Neural progenitor cell (in vitro differentiated cells): ENCODE results near the gene RRM2.

Experiments
- EZH2 ChIP-seq: fragments of 200-600 bp; sonication (generic); IDR thresholded peaks from 2 replicates; pipeline ENCODE4 v1.6.1; 2017; ENCODE audit warnings: antibody characterized with exemption, mild to moderate bottlenecking, moderate library complexity
- TF ChIP-seq, protein P1 (sequence below): fragments of 200-600 bp; sonication (generic); IDR thresholded peaks from 2 replicates; pipeline ENCODE4 v1.5.1; 2017; ENCODE audit warnings: antibody characterized with exemption, mild to moderate bottlenecking

DNA sequence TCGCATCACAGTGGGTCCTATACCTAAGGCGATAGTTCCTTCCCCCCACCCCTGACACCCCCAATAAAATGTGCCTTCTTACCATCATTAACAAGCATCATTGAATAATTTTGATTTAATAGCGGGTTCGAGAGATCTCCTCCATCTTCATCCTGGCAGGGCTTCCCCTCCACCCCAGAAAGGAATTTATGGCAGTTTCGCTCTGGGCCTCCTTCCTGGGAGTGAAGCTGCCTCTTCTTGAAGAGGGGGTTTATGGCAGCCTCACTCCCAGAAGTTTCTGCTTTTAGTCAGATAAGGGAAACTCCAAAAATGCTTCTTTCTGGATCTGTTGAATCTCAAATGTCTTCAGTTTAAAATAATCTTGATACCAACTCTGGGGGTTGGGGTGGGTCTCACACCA lies 45.7 kb downstream of the RRM2 start:
- TF ChIP-seq, protein P1, sequence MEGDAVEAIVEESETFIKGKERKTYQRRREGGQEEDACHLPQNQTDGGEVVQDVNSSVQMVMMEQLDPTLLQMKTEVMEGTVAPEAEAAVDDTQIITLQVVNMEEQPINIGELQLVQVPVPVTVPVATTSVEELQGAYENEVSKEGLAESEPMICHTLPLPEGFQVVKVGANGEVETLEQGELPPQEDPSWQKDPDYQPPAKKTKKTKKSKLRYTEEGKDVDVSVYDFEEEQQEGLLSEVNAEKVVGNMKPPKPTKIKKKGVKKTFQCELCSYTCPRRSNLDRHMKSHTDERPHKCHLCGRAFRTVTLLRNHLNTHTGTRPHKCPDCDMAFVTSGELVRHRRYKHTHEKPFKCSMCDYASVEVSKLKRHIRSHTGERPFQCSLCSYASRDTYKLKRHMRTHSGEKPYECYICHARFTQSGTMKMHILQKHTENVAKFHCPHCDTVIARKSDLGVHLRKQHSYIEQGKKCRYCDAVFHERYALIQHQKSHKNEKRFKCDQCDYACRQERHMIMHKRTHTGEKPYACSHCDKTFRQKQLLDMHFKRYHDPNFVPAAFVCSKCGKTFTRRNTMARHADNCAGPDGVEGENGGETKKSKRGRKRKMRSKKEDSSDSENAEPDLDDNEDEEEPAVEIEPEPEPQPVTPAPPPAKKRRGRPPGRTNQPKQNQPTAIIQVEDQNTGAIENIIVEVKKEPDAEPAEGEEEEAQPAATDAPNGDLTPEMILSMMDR = no peak
- no peak for TF ChIP-seq EZH2
